Endometrial microvascular endothelial cells (primary cell): Measurements from ENCODE around the gene COMTD1. TPM values are rescaled to one million over a fixed set of nuclear protein-coding genes. Genes with fewer than 3 reads are reported as not detected.
"Not testable (repeated sequence)": the region's sequence is repeated elsewhere in the genome, so short reads cannot be mapped to it uniquely, and the experiment has no call there.

Source experiments
- in situ Hi-C: cut with HindIII; loops from 2 replicates; pipeline ENCODE4 v1.10.0; 2017; ENCODE audit warnings: low sequenced_read_pairs, low pct_unique_long_range_greater_than_20kb; ENCODE audit errors: inconsistent ontology term
- total RNA-seq: library from RNA; depleted of rRNA; stranded (reverse); fragments of >200 nt; gene quantifications from one replicate; pipeline ENCODE4 v1.2.3, GENCODE V29; 2015; ENCODE audit errors: inconsistent ontology term

The COMTD1 gene
- total RNA-seq, 1 donor from 2014 or later, result 1.5 TPM

- in situ Hi-C loops, result no loop called here
Observed at GRCh38 chr10:75202321-75203045, 33.3 kb downstream of the COMTD1 start.

- in situ Hi-C loops, result no loop called here
Observed at GRCh38 chr10:75201793-75202307, 33.9 kb downstream of the COMTD1 start.

GRCh38 chr10:75199949-75200348 is 35.8 kb downstream of the COMTD1 start:
- in situ Hi-C loops, result not testable (repeated sequence)

GRCh38 chr10:75197906-75198305 is 37.9 kb downstream of the COMTD1 start:
- in situ Hi-C loops, result no loop called here

- in situ Hi-C loops, result no loop called here
Observed at GRCh38 chr10:75197066-75197465, 38.7 kb downstream of the COMTD1 start.

- in situ Hi-C loops, result no loop called here
Observed at GRCh38 chr10:75195035-75195763, 40.6 kb downstream of the COMTD1 start.

GRCh38 chr10:75194625-75195024 is 41.1 kb downstream of the COMTD1 start:
- in situ Hi-C loops, result not testable (repeated sequence)

- in situ Hi-C loops, result no loop called here
Observed at GRCh38 chr10:75191821-75192568, 43.8 kb downstream of the COMTD1 start.

- in situ Hi-C loops, result no loop called here
Observed at GRCh38 chr10:75189266-75190096, 46.3 kb downstream of the COMTD1 start.

- in situ Hi-C loops, result not testable (repeated sequence)
Observed at GRCh38 chr10:75188522-75188921, 47.2 kb downstream of the COMTD1 start.

GRCh38 chr10:75187961-75188426 is 47.8 kb downstream of the COMTD1 start:
- in situ Hi-C loops, result no loop called here

GRCh38 chr10:75186310-75186709 is 49.4 kb downstream of the COMTD1 start:
- in situ Hi-C loops, result no loop called here

Other genes starting within 250 kb of the COMTD1 start
- gene SAMD8, start 124.3 kb downstream of the COMTD1 start, total RNA-seq, result 17.3 TPM
- 193 TPM for gene VDAC2, start 25.2 kb downstream of the COMTD1 start, total RNA-seq
- 4.9 TPM for gene ZNF503, start 165.8 kb upstream of the COMTD1 start, total RNA-seq
- gene LRMDA, start 195.7 kb upstream of the COMTD1 start, total RNA-seq, result 1.2 TPM